Gastrocnemius medialis (tissue), 4 donors: Measurements from ENCODE around the gene PTPRC. TPM values are rescaled to one million over a fixed set of nuclear protein-coding genes. Genes with fewer than 3 reads are reported as not detected.

ENCODE experiments used
- ATAC-seq, 2 donors: fragments of 150-250 bp; one replicate each; pipeline ENCODE4 v1.9.1; 2016
- DNase-seq, 2 donors: peaks; one replicate each; pipeline ENCODE4 v3.0.0-alpha.2; 2019
- H3K27ac ChIP-seq, 4 donors: fragments of 200-600 bp; sonication (generic); 1 replicate in 1 of 4; 2 replicates in 3 of 4; pipeline ENCODE4 v1.5.1; 2016 to 2018; ENCODE audit warnings: mild to moderate bottlenecking in 2 of 4, moderate library complexity in 1 of 4
- H3K27me3 ChIP-seq, 3 donors: fragments of 200-600 bp; sonication (generic) in 2 of 3; 1 replicate in 1 of 3; 2 replicates in 2 of 3; pipeline versions ENCODE4 v1.5.1 to v1.6.0; 2016 to 2019; ENCODE audit warnings: mild to moderate bottlenecking in 1 of 3, moderate library complexity in 1 of 3
- H3K36me3 ChIP-seq, 2 donors: fragments of 200-600 bp; sonication (generic) in 1 of 2; one replicate each; pipeline ENCODE4 v1.5.1; 2017 to 2018
- H3K4me1 ChIP-seq, 2 donors: fragments of 200-600 bp; sonication (generic) in 1 of 2; one replicate each; pipeline ENCODE4 v1.5.1; 2016 to 2017; ENCODE audit warnings: mild to moderate bottlenecking in 2 of 2
- H3K4me3 ChIP-seq, 4 donors: fragments of 200-600 bp; sonication (generic) in 3 of 4; 1 replicate in 1 of 4; 2 replicates in 3 of 4; pipeline ENCODE4 v1.5.1; 2016 to 2019; ENCODE audit warnings: mild to moderate bottlenecking in 2 of 4
- H3K9me3 ChIP-seq, 3 donors: fragments of 200-600 bp; sonication (generic) in 2 of 3; 1 replicate in 1 of 3; 2 replicates in 2 of 3; pipeline ENCODE4 v1.5.1; 2016 to 2019
- CTCF ChIP-seq, 5 experiments: fragments of 450-650 bp in 3 of 5; fragments of 200-600 bp in 2 of 5; sonication (generic) in 2 of 5; IDR thresholded peaks in 4 of 5; conservative IDR thresholded peaks in 1 of 5; 1 replicate in 4 of 5; 2 replicates in 1 of 5; pipeline ENCODE4 v1.5.1; 2016 to 2019; ENCODE audit warnings: antibody characterized with exemption in 5 of 5, mild to moderate bottlenecking in 3 of 5, moderate library complexity in 3 of 5
- POLR2A ChIP-seq, 2 donors: fragments of 450-650 bp; IDR thresholded peaks; one replicate each; pipeline ENCODE4 v1.6.1; 2017; ENCODE audit warnings: antibody characterized with exemption in 2 of 2, mild to moderate bottlenecking in 2 of 2, moderate library complexity in 2 of 2
- in situ Hi-C, 4 donors: fragments of 200-750 bp; cut with MboI; loops; one replicate each; pipeline versions ENCODE4 v1.15.0 to v1.8.0; 2017; ENCODE audit warnings: low sequenced_read_pairs in 4 of 4
- intact Hi-C: fragments of 100-400 bp; cut with DNase I; formaldehyde crosslinking; loops from one replicate; pipeline ENCODE4 v1.15.1; 2023; ENCODE audit warnings: low total_unique reads
- total RNA-seq, 4 donors: library from RNA; depleted of rRNA; stranded (reverse); fragments of >200 nt; gene quantifications; one replicate each; pipeline versions ENCODE4 v1.1.0 to v1.2.3, GENCODE V29; 2016

The PTPRC gene
- total RNA-seq, 4 donors from 2014 or later: 1.7 to 10.4 (median 5.3) TPM

GRCh38 chr1:198678301-198678836, 39.5 kb downstream of the PTPRC start:
- Histone ChIP-seq H3K27me3 (no peaks in the 10 kb centered on the region), H3K9me3 (no peaks in the 10 kb centered on the region), H3K4me3 (no peak overlapping the region), H3K27ac (no peak overlapping the region), H3K4me1 (no peaks in the 10 kb centered on the region), H3K36me3 (no peaks in the 10 kb centered on the region)
- ATAC-seq (no peak), DNase-seq (no peak)
- TF ChIP-seq CTCF (IDR thresholded peaks at IDR 0.05 in 4 of 5, conservative IDR thresholded peaks at IDR 0.05 in 1 of 5): no peak
- no peak for TF ChIP-seq POLR2A (IDR thresholded peaks at IDR 0.05)
- in situ Hi-C loops (no loop called here), intact Hi-C loops (no loop called here)

GRCh38 chr1:198678901-198679329, 40.1 kb downstream of the PTPRC start:
- DNase-seq (no peak), ATAC-seq (no peak)
- in situ Hi-C loops (no loop called here), intact Hi-C loops (no loop called here)
- no peak overlapping the region for H3K4me3 ChIP-seq
- TF ChIP-seq POLR2A (IDR thresholded peaks at IDR 0.05) (no peak), CTCF (IDR thresholded peaks at IDR 0.05 in 4 of 5, conservative IDR thresholded peaks at IDR 0.05 in 1 of 5) (no peak)
- no peaks in the 10 kb centered on the region for H3K27me3 ChIP-seq
- H3K36me3 ChIP-seq: no peaks in the 10 kb centered on the region
- H3K9me3 ChIP-seq: no peaks in the 10 kb centered on the region
- no peaks in the 10 kb centered on the region for H3K4me1 ChIP-seq
- H3K27ac ChIP-seq: no peak overlapping the region

GRCh38 chr1:198679535-198680173, 40.8 kb downstream of the PTPRC start:
- H3K27ac ChIP-seq: no peak overlapping the region
- intact Hi-C loops: no loop called here
- TF ChIP-seq POLR2A (IDR thresholded peaks at IDR 0.05): no peak
- no peak for TF ChIP-seq CTCF (IDR thresholded peaks at IDR 0.05 in 4 of 5, conservative IDR thresholded peaks at IDR 0.05 in 1 of 5)
- no peaks in the 10 kb centered on the region for H3K4me1 ChIP-seq
- DNase-seq: no peak
- no peak for ATAC-seq
- no peaks in the 10 kb centered on the region for H3K27me3 ChIP-seq
- no peak overlapping the region for H3K4me3 ChIP-seq
- no peaks in the 10 kb centered on the region for H3K9me3 ChIP-seq
- in situ Hi-C loops: no loop called here
- no peaks in the 10 kb centered on the region for H3K36me3 ChIP-seq

GRCh38 chr1:198680174-198680875, 41.5 kb downstream of the PTPRC start:
- no peaks in the 10 kb centered on the region for H3K4me1 ChIP-seq
- in situ Hi-C loops (no loop called here), intact Hi-C loops (no loop called here)
- H3K27me3 ChIP-seq: no peaks in the 10 kb centered on the region
- no peaks in the 10 kb centered on the region for H3K36me3 ChIP-seq
- TF ChIP-seq POLR2A (IDR thresholded peaks at IDR 0.05) (no peak), CTCF (IDR thresholded peaks at IDR 0.05 in 4 of 5, conservative IDR thresholded peaks at IDR 0.05 in 1 of 5) (no peak)
- H3K4me3 ChIP-seq: no peak overlapping the region
- DNase-seq: no peak
- no peak for ATAC-seq
- no peaks in the 10 kb centered on the region for H3K9me3 ChIP-seq
- no peak overlapping the region for H3K27ac ChIP-seq
